ENCODE data around the gene ATP8A2. TPM values are rescaled to one million over a fixed set of nuclear protein-coding genes. Genes with fewer than 3 reads are reported as not detected.

ATP8A2 gene
- total RNA-seq, 6 donors from 2014 or later, result 0.55 to 1.5 (median 0.87) TPM

- Histone ChIP-seq H3K4me1 (no peaks in the 10 kb centered on the region), H3K36me3 (no peaks in the 10 kb centered on the region), H3K27ac (no peak overlapping the region), H3K27me3 (no peaks in the 10 kb centered on the region), H3K4me3 (no peak overlapping the region), H3K9me3 (no peaks in the 10 kb centered on the region)
- ATAC-seq (ENCODE audit: low FRiP score in 2 of 2) (no peak), DNase-seq (no peak)
- no peak for TF ChIP-seq POLR2A (IDR thresholded peaks at IDR 0.05)
- TF ChIP-seq POLR2AphosphoS5 (IDR thresholded peaks at IDR 0.05), result no peak
- no peak for TF ChIP-seq CTCF (IDR thresholded peaks at IDR 0.05)
- TF ChIP-seq EP300 (IDR thresholded peaks at IDR 0.05), result no peak
- WGBS, 2 donors, result 53 to 61% methylated on average over 5 of the region's 5 CpGs
Observed at GRCh38 chr13:25943081-25943480, 571.3 kb downstream of the ATP8A2 start.

GRCh38 chr13:25943658-25944057 lies 571.9 kb downstream of the ATP8A2 start:
- ATAC-seq (ENCODE audit: low FRiP score in 2 of 2), result no peak
- Histone ChIP-seq H3K36me3 (no peaks in the 10 kb centered on the region), H3K27me3 (no peaks in the 10 kb centered on the region), H3K27ac (no peak overlapping the region), H3K9me3 (no peaks in the 10 kb centered on the region), H3K4me1 (no peaks in the 10 kb centered on the region), H3K4me3 (no peak overlapping the region)
- no peak for TF ChIP-seq POLR2AphosphoS5 (IDR thresholded peaks at IDR 0.05)
- TF ChIP-seq POLR2A (IDR thresholded peaks at IDR 0.05), result no peak
- TF ChIP-seq CTCF (IDR thresholded peaks at IDR 0.05), result no peak
- no peak for TF ChIP-seq EP300 (IDR thresholded peaks at IDR 0.05)
- no peak for DNase-seq
- WGBS, 2 donors, result 78 to 81% methylated on average over 6 of the region's 6 CpGs

GRCh38 chr13:25945596-25945995 lies 573.8 kb downstream of the ATP8A2 start:
- WGBS, 2 donors, result 36 to 64% methylated on average over 7 of the region's 7 CpGs
- Histone ChIP-seq H3K9me3 (no peaks in the 10 kb centered on the region), H3K4me1 (no peaks in the 10 kb centered on the region), H3K27ac (no peak overlapping the region), H3K4me3 (no peak overlapping the region), H3K36me3 (no peaks in the 10 kb centered on the region), H3K27me3 (no peaks in the 10 kb centered on the region)
- ATAC-seq (ENCODE audit: low FRiP score in 2 of 2), result no peak
- TF ChIP-seq EP300 (IDR thresholded peaks at IDR 0.05), result no peak
- TF ChIP-seq POLR2AphosphoS5 (IDR thresholded peaks at IDR 0.05), result no peak
- TF ChIP-seq POLR2A (IDR thresholded peaks at IDR 0.05), result no peak
- DNase-seq, result peak in 1 of 2 donors; percentile 61

- ATAC-seq (ENCODE audit: low FRiP score in 2 of 2) (no peak), DNase-seq (no peak)
- H3K27me3 ChIP-seq, result no peaks in the 10 kb centered on the region
- 89 to 92% methylated on average over 6 of the region's 6 CpGs for WGBS, 2 donors
- no peak for TF ChIP-seq CTCF (IDR thresholded peaks at IDR 0.05)
- no peak for TF ChIP-seq POLR2AphosphoS5 (IDR thresholded peaks at IDR 0.05)
- no peak for TF ChIP-seq POLR2A (IDR thresholded peaks at IDR 0.05)
- TF ChIP-seq EP300 (IDR thresholded peaks at IDR 0.05), result no peak
- H3K27ac ChIP-seq, result no peak overlapping the region
- H3K4me3 ChIP-seq, result no peak overlapping the region
- H3K9me3 ChIP-seq, result no peaks in the 10 kb centered on the region
- H3K36me3 ChIP-seq, result no peaks in the 10 kb centered on the region
- H3K4me1 ChIP-seq, result no peaks in the 10 kb centered on the region
Observed at GRCh38 chr13:25946321-25946720, 574.5 kb downstream of the ATP8A2 start.

- H3K9me3 ChIP-seq, result no peaks in the 10 kb centered on the region
- DNase-seq (no peak), ATAC-seq (ENCODE audit: low FRiP score in 2 of 2) (peak in 1 of 2 donors; percentile 32)
- TF ChIP-seq EP300 (IDR thresholded peaks at IDR 0.05) (no peak), POLR2A (IDR thresholded peaks at IDR 0.05) (no peak), CTCF (IDR thresholded peaks at IDR 0.05) (no peak), POLR2AphosphoS5 (IDR thresholded peaks at IDR 0.05) (no peak)
- no peaks in the 10 kb centered on the region for H3K36me3 ChIP-seq
- no peak overlapping the region for H3K27ac ChIP-seq
- no peaks in the 10 kb centered on the region for H3K27me3 ChIP-seq
- 81 to 95% methylated on average over 2 to 3 of the region's 3 CpGs for WGBS, 2 donors
- no peak overlapping the region for H3K4me3 ChIP-seq
- H3K4me1 ChIP-seq, result no peaks in the 10 kb centered on the region
Observed at GRCh38 chr13:25948910-25949309, 577.1 kb downstream of the ATP8A2 start.

Measured in upper lobe of left lung (tissue), 6 donors.